ENCODE data around the gene LYRM1. TPM values are rescaled to one million over a fixed set of nuclear protein-coding genes. Genes with fewer than 3 reads are reported as not detected.
A peak's percentile ranks its signal among the peaks of the same experiment; 100 is the strongest.

Gene LYRM1
- total RNA-seq (60.0 and 61.5 TPM in 2 replicates), polyA plus RNA-seq (48.9 and 57.3 TPM in 2 replicates)

- peak within 1 kb of the TSS; percentile 92 for H3K4me2 ChIP-seq
- H3K4me1 ChIP-seq (ENCODE audit: insufficient read depth), result peaks cover 53% of the 10 kb centered on the region
- peak; percentile 99 for DNase-seq (ENCODE audit: low spot score)
- H3K27me3 ChIP-seq, result no peaks in the 10 kb centered on the region
- peak within 1 kb of the TSS; percentile 18 for H2AFZ ChIP-seq
- TF ChIP-seq CTCF (IDR thresholded peaks at IDR 0.05; ENCODE audit: poor library complexity) (no peak), EZH2 (IDR thresholded peaks at IDR 0.05; ENCODE audit: borderline replicate concordance) (no peak), EZH2phosphoT487 (IDR thresholded peaks at IDR 0.05; ENCODE audit: low read depth, severe bottlenecking, unreplicated experiment) (no peak)
- H4K20me1 ChIP-seq (ENCODE audit: insufficient read depth, poor library complexity, severe bottlenecking), result peaks cover 20% of the 10 kb centered on the region
- no peaks in the 10 kb centered on the region for H3K36me3 ChIP-seq (replicated peaks; ENCODE audit: insufficient read depth, low read depth)
- no peaks in the 10 kb centered on the region for H3K9me2 ChIP-seq (replicated peaks; ENCODE audit: insufficient read depth)
- peak within 1 kb of the TSS; percentile 99 for H3K27ac ChIP-seq
- WGBS (ENCODE audit: low lambda C conversion rate, missing lambda C conversion rate), result under 1% methylated on average over 49 of the region's 62 CpGs
- H3K4me3 ChIP-seq, result peak within 1 kb of the TSS; percentile 81
- H3K9me3 ChIP-seq (ENCODE audit: low read depth), result no peaks in the 10 kb centered on the region
- H3K79me2 ChIP-seq, result peaks cover 80% of the 10 kb centered on the region
These were observed at the start of gene LYRM1, which contains the start of gene DCUN1D3 for GRCh38 chr16:20900299-20901067. Gene LYRM1 (plus strand): TSS chr16:20900771. CDS start chr16:20915556, 14,785 bp downstream. Gene DCUN1D3 (minus strand): TSS chr16:20900358. CDS start chr16:20862538, 37,820 bp downstream.

GRCh38 chr16:20850981-20851380 is 49.6 kb upstream of the LYRM1 start:
- Histone ChIP-seq H3K4me2 (peak overlapping the region; percentile 25), H3K27me3 (no peaks in the 10 kb centered on the region), H3K4me1 (ENCODE audit: insufficient read depth) (peaks cover 48% of the 10 kb centered on the region), H3K9me3 (ENCODE audit: low read depth) (no peaks in the 10 kb centered on the region), H3K27ac (peak overlapping the region; percentile 68), H2AFZ (no peak overlapping the region), H3K9me2 (replicated peaks; ENCODE audit: insufficient read depth) (no peaks in the 10 kb centered on the region), H3K4me3 (no peak overlapping the region), H4K20me1 (ENCODE audit: insufficient read depth, poor library complexity, severe bottlenecking) (no peaks in the 10 kb centered on the region), H3K79me2 (peaks cover 4% of the 10 kb centered on the region), H3K36me3 (replicated peaks; ENCODE audit: insufficient read depth, low read depth) (no peaks in the 10 kb centered on the region)
- 74% methylated on average over 3 of the region's 3 CpGs for WGBS (ENCODE audit: low lambda C conversion rate, missing lambda C conversion rate)
- no peak for DNase-seq (ENCODE audit: low spot score)
- TF ChIP-seq EZH2phosphoT487 (IDR thresholded peaks at IDR 0.05; ENCODE audit: low read depth, severe bottlenecking, unreplicated experiment) (no peak), EZH2 (IDR thresholded peaks at IDR 0.05; ENCODE audit: borderline replicate concordance) (no peak), CTCF (IDR thresholded peaks at IDR 0.05; ENCODE audit: poor library complexity) (no peak)

- Histone ChIP-seq H3K9me2 (replicated peaks; ENCODE audit: insufficient read depth) (no peaks in the 10 kb centered on the region), H4K20me1 (ENCODE audit: insufficient read depth, poor library complexity, severe bottlenecking) (no peaks in the 10 kb centered on the region), H2AFZ (no peak overlapping the region), H3K27ac (peak overlapping the region; percentile 70), H3K36me3 (replicated peaks; ENCODE audit: insufficient read depth, low read depth) (no peaks in the 10 kb centered on the region), H3K9me3 (ENCODE audit: low read depth) (no peaks in the 10 kb centered on the region), H3K4me1 (ENCODE audit: insufficient read depth) (peaks cover 43% of the 10 kb centered on the region), H3K79me2 (peaks cover 7% of the 10 kb centered on the region), H3K27me3 (no peaks in the 10 kb centered on the region), H3K4me2 (peak overlapping the region; percentile 25), H3K4me3 (no peak overlapping the region)
- no peak for TF ChIP-seq CTCF (IDR thresholded peaks at IDR 0.05; ENCODE audit: poor library complexity)
- TF ChIP-seq EZH2 (IDR thresholded peaks at IDR 0.05; ENCODE audit: borderline replicate concordance), result no peak
- no peak for TF ChIP-seq EZH2phosphoT487 (IDR thresholded peaks at IDR 0.05; ENCODE audit: low read depth, severe bottlenecking, unreplicated experiment)
- 43% methylated on average over 2 of the region's 2 CpGs for WGBS (ENCODE audit: low lambda C conversion rate, missing lambda C conversion rate)
- DNase-seq (ENCODE audit: low spot score), result peak; percentile 75
These were observed 49.0 kb upstream of the LYRM1 start for GRCh38 chr16:20851601-20852000.

Measured in hepatocyte (in vitro differentiated cells).